ENCODE data around the gene CHST7. TPM values are rescaled to one million over a fixed set of nuclear protein-coding genes. Genes with fewer than 3 reads are reported as not detected.

CHST7 gene
- total and polyA plus RNA-seq, 2 donors: 2.6 to 3.1 TPM

- WGBS: 97% methylated on average over 4 of the region's 4 CpGs
- H3K9me3 ChIP-seq (ENCODE audit: control insufficient read depth in 2 of 2, insufficient read depth in 1 of 2, low read length in 1 of 2): no peaks in the 10 kb centered on the region
- no peaks in the 10 kb centered on the region for H3K27me3 ChIP-seq (ENCODE audit: control insufficient read depth in 2 of 2, insufficient read depth in 1 of 2, low read length in 1 of 2)
- DNase-seq (ENCODE audit: low read depth in 6 of 9, low spot score in 9 of 9): no peak
- no peak overlapping the region for H3K27ac ChIP-seq (ENCODE audit: low read depth in 1 of 2, low read length in 1 of 2)
- no peaks in the 10 kb centered on the region for H3K36me3 ChIP-seq (ENCODE audit: control insufficient read depth in 2 of 2, insufficient read depth in 2 of 2, low read length in 1 of 2)
- peaks cover 4 to 17% of the 10 kb centered on the region in 2 donors for H3K4me1 ChIP-seq (ENCODE audit: control insufficient read depth in 2 of 2, insufficient read depth in 2 of 2, low read length in 2 of 2)
- H3K4me3 ChIP-seq (ENCODE audit: low read length in 2 of 2): no peak overlapping the region
Observed at GRCh38 chrX:46645614-46646013, 72.0 kb downstream of the CHST7 start.

- WGBS: 98% methylated on average over 5 of the region's 5 CpGs
- no peaks in the 10 kb centered on the region for H3K36me3 ChIP-seq (ENCODE audit: control insufficient read depth in 2 of 2, insufficient read depth in 2 of 2, low read length in 1 of 2)
- DNase-seq (ENCODE audit: low read depth in 6 of 9, low spot score in 9 of 9): no peak
- H3K4me3 ChIP-seq (ENCODE audit: low read length in 2 of 2): no peak overlapping the region
- no peaks in the 10 kb centered on the region for H3K9me3 ChIP-seq (ENCODE audit: control insufficient read depth in 2 of 2, insufficient read depth in 1 of 2, low read length in 1 of 2)
- H3K27me3 ChIP-seq (ENCODE audit: control insufficient read depth in 2 of 2, insufficient read depth in 1 of 2, low read length in 1 of 2): no peaks in the 10 kb centered on the region
- peaks cover 4 to 24% of the 10 kb centered on the region in 2 donors for H3K4me1 ChIP-seq (ENCODE audit: control insufficient read depth in 2 of 2, insufficient read depth in 2 of 2, low read length in 2 of 2)
- H3K27ac ChIP-seq (ENCODE audit: low read depth in 1 of 2, low read length in 1 of 2): no peak overlapping the region
Observed at GRCh38 chrX:46647251-46647650, 73.7 kb downstream of the CHST7 start.

Other genes starting within 250 kb of the CHST7 start
- gene ZNF674, start 28.3 kb upstream of the CHST7 start, total RNA-seq: 3.8 TPM
- 2.8 TPM for gene ZNF674, start 28.3 kb upstream of the CHST7 start, polyA plus RNA-seq
- 10.3 TPM for gene SLC9A7, start 185.4 kb downstream of the CHST7 start, total RNA-seq
- 3.5 TPM for gene SLC9A7, start 185.4 kb downstream of the CHST7 start, polyA plus RNA-seq